ENCODE measurements around the gene TMEM97.
A peak's percentile ranks its signal among the peaks of the same experiment; 100 is the strongest.
"Not testable (repeated sequence)": the region's sequence is repeated elsewhere in the genome, so short reads cannot be mapped to it uniquely, and the experiment has no call there.

The TMEM97 gene

GRCh38 chr17:28318759-28319597 lies at the start of gene TMEM97:
Gene TMEM97, plus strand, starts transcription at chr17:28319200. Its CDS starts 40 bp downstream, at chr17:28319240.
- DNase-seq, result peak; percentile 97 to 98

- no peak for DNase-seq
Measured at GRCh38 chr17:28270055-28270454, 48.9 kb upstream of the TMEM97 start.

DNA sequence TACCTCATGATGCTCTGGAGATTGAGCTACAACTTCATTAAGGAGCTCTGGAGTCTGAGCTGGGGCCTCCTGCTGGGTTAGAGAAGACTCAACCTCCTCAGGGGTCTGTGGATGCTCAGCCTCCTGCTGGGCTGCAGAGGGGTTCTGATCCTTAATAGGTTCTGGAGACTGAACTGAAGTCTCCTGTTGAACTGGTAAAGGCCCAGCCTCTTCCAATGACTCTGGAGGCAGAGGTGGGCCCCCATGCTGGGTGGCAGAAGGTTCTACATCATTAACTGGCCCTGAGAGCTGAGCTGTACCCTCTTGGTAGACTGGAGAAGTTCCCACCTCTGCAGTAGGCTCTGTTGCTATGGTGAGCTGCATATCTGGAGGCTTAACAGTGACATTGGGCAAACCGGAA lies 48.1 kb upstream of the TMEM97 start:
- DNase-seq, result no peak

DNA sequence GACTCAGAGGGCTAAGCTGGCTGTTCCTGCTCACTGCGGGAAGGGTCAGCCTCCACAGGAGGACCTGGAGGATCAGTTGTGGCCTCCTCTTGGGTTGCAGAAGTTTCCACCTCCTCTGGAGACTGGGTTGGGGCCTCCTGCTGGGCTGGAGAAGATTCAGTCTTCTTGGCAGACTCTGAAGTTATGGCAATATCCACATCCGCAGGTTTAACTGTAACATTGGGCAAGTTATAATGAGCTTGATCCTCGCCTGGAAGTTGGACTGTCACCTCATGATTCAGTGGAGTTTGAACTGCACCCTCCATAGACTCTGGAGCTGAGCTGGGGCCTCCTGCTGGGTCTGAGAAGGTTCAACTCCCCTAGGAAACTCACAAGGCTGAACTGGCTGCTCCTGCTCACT lies 47.6 kb upstream of the TMEM97 start:
- DNase-seq, result no peak

GRCh38 chr17:28272166-28272565 lies 46.8 kb upstream of the TMEM97 start:
- DNase-seq, result no peak

GRCh38 chr17:28273341-28273740 lies 45.7 kb upstream of the TMEM97 start:
- DNase-seq, result not testable (repeated sequence)

DNA sequence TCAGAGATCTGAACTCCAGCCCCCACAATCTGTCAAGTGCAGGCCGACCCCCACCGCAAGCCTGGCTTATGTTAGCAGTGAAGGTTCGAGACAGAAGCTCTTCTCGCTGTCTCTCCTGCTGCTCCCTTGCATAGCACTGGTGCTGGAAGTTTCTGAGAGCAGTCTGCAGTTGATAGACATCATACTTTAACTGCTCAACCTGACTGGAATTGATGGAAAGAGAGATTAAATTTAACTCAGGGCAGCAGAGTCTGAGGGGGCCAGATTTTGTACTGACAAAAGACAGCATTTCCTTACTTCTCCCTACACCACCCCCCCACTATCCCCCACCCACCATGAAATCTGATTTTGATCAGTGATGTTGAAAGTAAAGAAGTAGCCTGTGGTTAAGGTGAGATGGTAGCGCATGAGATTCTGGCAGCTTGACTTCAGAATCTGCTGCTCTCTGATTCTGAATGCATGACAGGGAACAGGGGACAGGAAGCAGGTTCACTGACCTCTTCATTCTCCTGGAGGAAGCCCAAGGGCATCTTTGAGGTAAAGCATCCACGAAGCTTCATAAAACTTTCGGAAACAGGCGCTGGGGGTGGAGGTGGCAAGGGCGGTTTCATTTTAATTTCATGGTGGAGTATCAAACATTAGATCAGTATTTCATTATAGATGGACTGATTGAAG lies 44.3 kb upstream of the TMEM97 start:
- DNase-seq, result no peak

DNA sequence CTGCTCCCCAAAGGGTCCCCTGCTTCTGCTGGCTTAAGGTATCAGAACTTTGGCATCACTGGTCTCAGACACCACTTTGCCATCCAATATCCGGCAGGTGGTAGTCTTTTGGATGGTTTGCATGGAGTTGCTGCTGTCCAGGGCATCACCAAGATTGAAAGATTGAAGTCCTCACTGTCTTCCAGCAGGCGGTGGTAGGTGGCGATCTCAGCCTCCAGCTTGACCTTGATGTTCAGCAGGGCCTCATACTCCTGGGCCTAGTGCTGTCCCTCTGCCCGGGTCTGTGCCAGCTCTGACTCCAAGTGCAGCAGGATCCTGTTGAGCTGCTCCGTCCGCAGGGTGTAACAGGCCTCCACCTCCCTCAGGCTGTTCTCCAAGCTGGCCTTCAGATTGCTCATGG lies 43.0 kb upstream of the TMEM97 start:
- no peak for DNase-seq

DNA sequence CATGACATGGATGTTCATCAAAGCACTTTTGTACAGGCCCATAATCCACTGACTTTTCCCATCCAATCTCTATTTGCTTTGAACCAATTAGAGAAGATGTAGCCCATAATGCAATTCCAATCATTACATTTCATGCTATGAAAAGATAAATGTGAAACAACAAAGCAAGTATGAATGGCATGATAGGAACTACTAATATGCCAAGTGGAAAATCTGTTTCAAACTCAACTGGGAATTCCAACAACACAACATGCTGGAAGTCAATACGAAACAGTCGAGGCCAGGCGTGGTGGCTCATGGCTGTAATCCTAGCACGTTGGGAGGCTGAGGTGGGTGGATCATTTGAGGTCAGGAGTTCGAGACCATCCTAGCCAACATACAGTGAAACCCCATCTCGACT lies 39.6 kb upstream of the TMEM97 start:
- DNase-seq, result no peak

- DNase-seq, result no peak
Measured at GRCh38 chr17:28280826-28281225, 38.2 kb upstream of the TMEM97 start.

- no peak for DNase-seq
Measured at GRCh38 chr17:28282596-28282995, 36.4 kb upstream of the TMEM97 start.

- no peak for DNase-seq
Measured at GRCh38 chr17:28285965-28286364, 33.0 kb upstream of the TMEM97 start.

GRCh38 chr17:28290703-28291102 lies 28.3 kb upstream of the TMEM97 start:
- DNase-seq, result no peak

GRCh38 chr17:28291780-28292330 lies 27.1 kb upstream of the TMEM97 start:
- DNase-seq, result no peak

GRCh38 chr17:28292878-28293277 lies 26.1 kb upstream of the TMEM97 start:
- DNase-seq, result not testable (repeated sequence)

DNA sequence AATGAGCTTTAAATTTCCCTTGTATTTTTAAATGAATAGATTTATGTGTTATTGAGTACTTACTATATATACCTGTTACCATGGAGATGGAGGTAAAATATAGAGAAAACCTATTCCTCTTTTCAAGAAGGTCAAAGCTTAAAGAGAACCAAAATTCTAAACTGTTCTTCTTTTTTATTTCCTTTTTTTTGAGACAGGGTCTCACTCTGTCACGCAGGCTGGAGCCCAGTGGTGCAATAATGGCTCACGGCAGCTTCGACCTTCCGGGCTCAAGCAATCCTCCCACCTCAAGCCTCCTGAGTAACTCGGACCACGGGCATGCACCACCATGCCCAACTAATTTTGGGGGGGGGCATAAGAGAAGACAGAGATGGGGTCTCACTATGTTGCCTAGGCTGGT lies 25.0 kb upstream of the TMEM97 start:
- DNase-seq, result no peak

GRCh38 chr17:28295677-28296578 lies 23.1 kb upstream of the TMEM97 start:
- DNase-seq, result no peak

DNA sequence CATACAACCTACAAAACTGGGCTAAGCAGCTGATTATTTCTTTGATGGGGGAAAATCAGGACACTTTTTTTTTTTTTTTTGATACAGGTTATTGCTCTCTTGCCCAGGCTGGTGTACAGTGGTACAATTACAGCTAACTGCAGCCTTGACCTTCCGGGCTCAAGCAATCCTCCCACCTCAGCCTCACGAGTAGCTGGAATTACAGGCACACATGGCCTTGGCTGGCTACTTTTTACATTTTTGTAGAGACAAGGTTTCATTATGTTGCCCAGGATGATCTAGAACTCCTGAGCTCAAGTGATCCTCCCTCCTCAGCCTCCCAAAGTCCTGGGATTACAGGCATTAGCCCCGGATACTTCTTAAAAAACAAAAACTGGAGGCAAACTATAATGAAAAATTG lies 20.6 kb upstream of the TMEM97 start:
- no peak for DNase-seq

DNA sequence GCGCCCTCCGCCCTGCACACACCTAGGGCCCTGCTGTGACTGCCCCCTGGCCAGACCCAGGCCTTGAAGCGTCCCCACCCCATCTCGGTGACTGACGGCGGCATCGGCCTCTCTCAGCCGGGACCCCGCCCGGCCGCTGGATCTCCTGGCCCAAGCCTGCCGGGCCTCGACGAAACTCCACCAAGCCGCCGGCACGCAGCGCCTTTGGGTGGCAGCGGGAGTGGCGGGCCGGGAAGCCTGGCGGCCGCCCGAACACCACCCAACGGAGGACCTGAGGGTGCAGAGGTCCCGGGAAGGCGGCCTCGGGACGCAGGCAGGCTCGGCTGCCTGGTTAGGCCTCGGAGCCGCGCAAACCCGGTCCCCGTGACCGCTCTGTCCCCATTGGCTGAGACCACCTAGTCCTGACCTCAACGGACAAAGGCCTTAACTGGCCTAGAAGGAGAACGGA lies 12.0 kb upstream of the TMEM97 start:
- no peak for DNase-seq

- no peak for DNase-seq
Measured at GRCh38 chr17:28313841-28314240, 5.2 kb upstream of the TMEM97 start.

DNA sequence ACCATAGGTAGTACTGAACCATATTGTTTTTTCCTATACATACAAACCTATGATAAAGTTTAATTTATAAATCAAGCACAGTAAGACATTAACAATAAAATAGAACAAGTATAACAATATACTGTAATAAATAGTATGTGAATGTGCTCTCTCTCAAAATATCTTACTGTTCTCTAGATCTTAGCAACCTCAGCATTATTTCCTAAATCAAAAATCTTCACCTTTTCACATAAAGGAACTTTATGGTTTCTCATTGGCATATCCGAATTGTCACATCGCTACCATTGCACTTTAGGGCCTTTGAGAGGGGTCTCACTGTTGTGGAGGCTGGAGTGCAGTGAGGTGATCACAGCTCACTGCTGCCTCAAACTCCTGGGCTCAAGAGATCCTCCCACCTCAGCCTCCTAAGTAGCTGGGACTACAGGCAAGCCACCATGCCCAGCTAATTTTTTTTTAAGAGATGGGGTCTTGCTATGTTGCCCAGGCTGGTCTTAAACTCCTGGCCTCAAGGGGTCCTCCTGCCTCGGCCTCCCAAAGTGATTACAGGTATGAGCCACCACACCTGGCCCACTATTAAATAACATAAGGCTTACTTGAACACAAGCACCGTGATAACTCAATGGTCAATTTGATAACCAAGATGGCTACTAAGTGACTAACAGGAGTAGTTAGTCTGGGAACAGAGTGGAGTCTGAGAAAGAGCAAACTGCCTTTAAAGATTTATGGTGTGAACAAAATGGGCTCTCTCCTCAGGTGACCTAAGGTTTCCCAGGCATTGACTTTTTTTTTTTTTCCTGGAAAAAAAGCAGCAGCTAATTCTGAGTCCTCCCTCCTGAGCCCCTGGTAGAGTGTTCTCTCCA lies 2.9 kb upstream of the TMEM97 start:
- no peak for DNase-seq
